DMS153 treated with DMSO at 0.1 percent for 48 hours (cell line): ENCODE data around the gene CLSTN3.
A peak's percentile ranks its signal among the peaks of the same experiment; 100 is the strongest.

Source experiments
- DNase-seq: peaks from one replicate; lab custom pipeline; 2025; ENCODE audit not compliant: unreplicated experiment; lab: John Stamatoyannopoulos, UW

CLSTN3 gene

GRCh38 chr12:7125632-7126227, 4.4 kb upstream of the CLSTN3 start:
- DNase-seq = no peak

GRCh38 chr12:7127916-7128626, 2.1 kb upstream of the CLSTN3 start:
- DNase-seq = no peak

- no peak for DNase-seq
These were observed 1.4 kb upstream of the CLSTN3 start, which contains the start of gene RBP5 for GRCh38 chr12:7128681-7129286. Gene RBP5 (minus strand): TSS chr12:7128889. CDS start chr12:7128775, 114 bp downstream.

GRCh38 chr12:7129287-7129871, 792 bp upstream of the CLSTN3 start:
- DNase-seq = no peak

GRCh38 chr12:7130701-7131501, 730 bp downstream of the CLSTN3 start:
- peak; percentile 12 for DNase-seq

- DNase-seq = no peak
These were observed 1.3 kb downstream of the CLSTN3 start for GRCh38 chr12:7131502-7131866.

- no peak for DNase-seq
These were observed 4.4 kb downstream of the CLSTN3 start for GRCh38 chr12:7134396-7135166.

GRCh38 chr12:7136071-7136470, 5.9 kb downstream of the CLSTN3 start:
- DNase-seq = no peak

GRCh38 chr12:7136676-7137075, 6.5 kb downstream of the CLSTN3 start:
- no peak for DNase-seq

- no peak for DNase-seq
These were observed 7.7 kb downstream of the CLSTN3 start for GRCh38 chr12:7137908-7138307.

- DNase-seq = no peak
These were observed 9.0 kb downstream of the CLSTN3 start for GRCh38 chr12:7139200-7139599.

GRCh38 chr12:7141351-7142005, 11.3 kb downstream of the CLSTN3 start:
- DNase-seq = no peak

- DNase-seq = no peak
These were observed 12.0 kb downstream of the CLSTN3 start for GRCh38 chr12:7142056-7142644.

- no peak for DNase-seq
These were observed 12.8 kb downstream of the CLSTN3 start for GRCh38 chr12:7142809-7143465.

- no peak for DNase-seq
These were observed 13.4 kb downstream of the CLSTN3 start for GRCh38 chr12:7143564-7143963.

GRCh38 chr12:7144414-7145120, 14.4 kb downstream of the CLSTN3 start:
- DNase-seq = peak; percentile 34

GRCh38 chr12:7145671-7146070, 15.5 kb downstream of the CLSTN3 start:
- DNase-seq = no peak

- DNase-seq = no peak
These were observed 16.1 kb downstream of the CLSTN3 start for GRCh38 chr12:7146228-7146627.
